ENCODE results near the gene SPATA20. TPM values are rescaled to one million over a fixed set of nuclear protein-coding genes. Genes with fewer than 3 reads are reported as not detected.

Gene SPATA20
- total and polyA plus RNA-seq, 2 of the 13 experiments (the other 11 are each of a cell fraction or from before 2014, with no cell fraction given): 36.1 to 64.8 TPM

- TF ChIP-seq KLF9 (CRISPR knock-in tag; IDR thresholded peaks at IDR 0.05; ENCODE audit: low read depth): 0 out of 2 replicates have a peak, but pooled peaks have one; percentile 40
- 0 out of 2 replicates have a peak, but pooled peaks have one; percentile 31 for TF ChIP-seq ZNF263 (CRISPR knock-in tag; IDR thresholded peaks at IDR 0.05)
- TF ChIP-seq ZKSCAN1 (IDR thresholded peaks at IDR 0.05; ENCODE audit: low read length): peak; percentile 83
- TF ChIP-seq NFYC (CRISPR knock-in tag; IDR thresholded peaks at IDR 0.05): no peak
- no peak for TF ChIP-seq DR1 (CRISPR knock-in tag; IDR thresholded peaks at IDR 0.05)
- peak; percentile 98 for TF ChIP-seq RAD21 (CRISPR knock-in tag; IDR thresholded peaks at IDR 0.05)
- no peak for TF ChIP-seq ZSCAN21 (CRISPR knock-in tag; IDR thresholded peaks at IDR 0.05; ENCODE audit: borderline replicate concordance)
- TF ChIP-seq RARA (CRISPR knock-in tag; IDR thresholded peaks at IDR 0.05): 0 out of 2 replicates have a peak, but pooled peaks have one; percentile 11
- no peak for TF ChIP-seq SMYD3 (CRISPR knock-in tag; IDR thresholded peaks at IDR 0.05)
- TF ChIP-seq KLF11 (CRISPR knock-in tag; IDR thresholded peaks at IDR 0.05): no peak
- TF ChIP-seq TBP (CRISPR knock-in tag; IDR thresholded peaks at IDR 0.05): no peak
- TF ChIP-seq ZNF292 (CRISPR knock-in tag; IDR thresholded peaks at IDR 0.05; ENCODE audit: borderline replicate concordance, low read depth): no peak
- TF ChIP-seq ZNF207 (IDR thresholded peaks at IDR 0.05; ENCODE audit: borderline replicate concordance): no peak
- TF ChIP-seq ZNF816 (CRISPR knock-in tag; IDR thresholded peaks at IDR 0.05; ENCODE audit: borderline replicate concordance): no peak
- no peak for TF ChIP-seq RARG (CRISPR knock-in tag; IDR thresholded peaks at IDR 0.05; ENCODE audit: low read depth)
- no peak for TF ChIP-seq GPBP1L1 (CRISPR knock-in tag; IDR thresholded peaks at IDR 0.05)
- TF ChIP-seq ZNF883 (CRISPR knock-in tag; IDR thresholded peaks at IDR 0.05; ENCODE audit: not compliant biosample characterization): no peak
- peak; percentile 37; the same call in 1 of the 2 replicates for TF ChIP-seq DRAP1 (CRISPR knock-in tag; IDR thresholded peaks at IDR 0.05)
- TF ChIP-seq ZNF761 (CRISPR knock-in tag; conservative IDR thresholded peaks at IDR 0.05): no peak
- TF ChIP-seq MTERF4 (CRISPR knock-in tag; IDR thresholded peaks at IDR 0.05): peak; percentile 71; the same call in 1 of the 2 replicates
- TF ChIP-seq, protein P1, sequence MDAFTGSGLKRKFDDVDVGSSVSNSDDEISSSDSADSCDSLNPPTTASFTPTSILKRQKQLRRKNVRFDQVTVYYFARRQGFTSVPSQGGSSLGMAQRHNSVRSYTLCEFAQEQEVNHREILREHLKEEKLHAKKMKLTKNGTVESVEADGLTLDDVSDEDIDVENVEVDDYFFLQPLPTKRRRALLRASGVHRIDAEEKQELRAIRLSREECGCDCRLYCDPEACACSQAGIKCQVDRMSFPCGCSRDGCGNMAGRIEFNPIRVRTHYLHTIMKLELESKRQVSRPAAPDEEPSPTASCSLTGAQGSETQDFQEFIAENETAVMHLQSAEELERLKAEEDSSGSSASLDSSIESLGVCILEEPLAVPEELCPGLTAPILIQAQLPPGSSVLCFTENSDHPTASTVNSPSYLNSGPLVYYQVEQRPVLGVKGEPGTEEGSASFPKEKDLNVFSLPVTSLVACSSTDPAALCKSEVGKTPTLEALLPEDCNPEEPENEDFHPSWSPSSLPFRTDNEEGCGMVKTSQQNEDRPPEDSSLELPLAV (CRISPR knock-in tag; conservative IDR thresholded peaks at IDR 0.05; ENCODE audit: low read depth): no peak
- TF ChIP-seq, protein P2, sequence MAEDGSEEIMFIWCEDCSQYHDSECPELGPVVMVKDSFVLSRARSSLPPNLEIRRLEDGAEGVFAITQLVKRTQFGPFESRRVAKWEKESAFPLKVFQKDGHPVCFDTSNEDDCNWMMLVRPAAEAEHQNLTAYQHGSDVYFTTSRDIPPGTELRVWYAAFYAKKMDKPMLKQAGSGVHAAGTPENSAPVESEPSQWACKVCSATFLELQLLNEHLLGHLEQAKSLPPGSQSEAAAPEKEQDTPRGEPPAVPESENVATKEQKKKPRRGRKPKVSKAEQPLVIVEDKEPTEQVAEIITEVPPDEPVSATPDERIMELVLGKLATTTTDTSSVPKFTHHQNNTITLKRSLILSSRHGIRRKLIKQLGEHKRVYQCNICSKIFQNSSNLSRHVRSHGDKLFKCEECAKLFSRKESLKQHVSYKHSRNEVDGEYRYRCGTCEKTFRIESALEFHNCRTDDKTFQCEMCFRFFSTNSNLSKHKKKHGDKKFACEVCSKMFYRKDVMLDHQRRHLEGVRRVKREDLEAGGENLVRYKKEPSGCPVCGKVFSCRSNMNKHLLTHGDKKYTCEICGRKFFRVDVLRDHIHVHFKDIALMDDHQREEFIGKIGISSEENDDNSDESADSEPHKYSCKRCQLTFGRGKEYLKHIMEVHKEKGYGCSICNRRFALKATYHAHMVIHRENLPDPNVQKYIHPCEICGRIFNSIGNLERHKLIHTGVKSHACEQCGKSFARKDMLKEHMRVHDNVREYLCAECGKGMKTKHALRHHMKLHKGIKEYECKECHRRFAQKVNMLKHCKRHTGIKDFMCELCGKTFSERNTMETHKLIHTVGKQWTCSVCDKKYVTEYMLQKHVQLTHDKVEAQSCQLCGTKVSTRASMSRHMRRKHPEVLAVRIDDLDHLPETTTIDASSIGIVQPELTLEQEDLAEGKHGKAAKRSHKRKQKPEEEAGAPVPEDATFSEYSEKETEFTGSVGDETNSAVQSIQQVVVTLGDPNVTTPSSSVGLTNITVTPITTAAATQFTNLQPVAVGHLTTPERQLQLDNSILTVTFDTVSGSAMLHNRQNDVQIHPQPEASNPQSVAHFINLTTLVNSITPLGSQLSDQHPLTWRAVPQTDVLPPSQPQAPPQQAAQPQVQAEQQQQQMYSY (CRISPR knock-in tag; IDR thresholded peaks at IDR 0.05): no peak
- no peak for TF ChIP-seq ZNF225 (CRISPR knock-in tag; IDR thresholded peaks at IDR 0.05)
Measured at GRCh38 chr17:50550661-50551432, 3.9 kb downstream of the SPATA20 start (continued).

Measured in HepG2 (cell line).